H9 (cell line): Measurements from ENCODE around the gene EXOC3L4. TPM values are rescaled to one million over a fixed set of nuclear protein-coding genes. Genes with fewer than 3 reads are reported as not detected.
A peak's percentile ranks its signal among the peaks of the same experiment; 100 is the strongest.
"Not testable (repeated sequence)": the region's sequence is repeated elsewhere in the genome, so short reads cannot be mapped to it uniquely, and the experiment has no call there.

Experiments
- DNase-seq: peaks from one replicate; pipeline ENCODE4 v3.0.0-alpha.2; 2017
- H2AFZ ChIP-seq: one replicate; pipeline ENCODE4 v1.6.1; 2013; ENCODE audit warnings: mild to moderate bottlenecking, low read length, control low read depth, moderate library complexity
- H2AK5ac ChIP-seq: 2 replicates; pipeline ENCODE4 v1.6.1; 2013; ENCODE audit warnings: low read length, control low read depth, mixed read lengths; ENCODE audit not compliant: insufficient read length
- H2BK120ac ChIP-seq: one replicate; pipeline ENCODE4 v1.6.1; 2013; ENCODE audit warnings: low read depth, mild to moderate bottlenecking, low read length, control low read depth, inconsistent platforms; ENCODE audit not compliant: poor library complexity, severe bottlenecking
- H2BK12ac ChIP-seq: 2 replicates; pipeline ENCODE4 v1.6.1; 2013; ENCODE audit warnings: low read length, control low read depth, mixed read lengths, low read depth; ENCODE audit not compliant: insufficient read length
- H2BK15ac ChIP-seq: 2 replicates; pipeline ENCODE4 v1.6.1; 2013; ENCODE audit warnings: low read depth, low read length, control low read depth
- H2BK20ac ChIP-seq: one replicate; pipeline ENCODE4 v1.6.1; 2013; ENCODE audit warnings: low read depth, mild to moderate bottlenecking, low read length, control low read depth, inconsistent platforms; ENCODE audit not compliant: poor library complexity, severe bottlenecking
- H2BK5ac ChIP-seq: 2 replicates; pipeline ENCODE4 v1.6.1; 2013; ENCODE audit warnings: low read length, control low read depth, mixed read lengths; ENCODE audit not compliant: insufficient read length
- H3K14ac ChIP-seq: 2 replicates; pipeline ENCODE4 v1.6.1; 2013; ENCODE audit warnings: low read length, control low read depth; ENCODE audit not compliant: insufficient read depth
- H3K18ac ChIP-seq: 2 replicates; pipeline ENCODE4 v1.6.1; 2013; ENCODE audit warnings: low read depth, mild to moderate bottlenecking, mixed read lengths, low read length, control low read depth; ENCODE audit not compliant: insufficient read length
- H3K23ac ChIP-seq: 2 replicates; pipeline ENCODE4 v1.6.1; 2013; ENCODE audit warnings: low read length, control low read depth, mixed read lengths, low read depth; ENCODE audit not compliant: insufficient read length
- H3K23me2 ChIP-seq: 2 replicates; pipeline ENCODE4 v1.6.1; 2013; ENCODE audit warnings: low read depth, mild to moderate bottlenecking, mixed read lengths, low read length, control low read depth; ENCODE audit not compliant: insufficient read length, poor library complexity, severe bottlenecking
- H3K27ac ChIP-seq: 2 replicates; pipeline ENCODE4 v1.5.1; 2013; ENCODE audit warnings: low read length, control low read depth, mixed read lengths, low read depth; ENCODE audit not compliant: insufficient read length
- H3K27me3 ChIP-seq: 2 replicates; pipeline ENCODE4 v1.6.1; 2013; ENCODE audit warnings: low read length, control low read depth, inconsistent platforms; ENCODE audit not compliant: insufficient read depth
- H3K4ac ChIP-seq: 2 replicates; pipeline ENCODE4 v1.6.1; 2013; ENCODE audit warnings: low read depth, mild to moderate bottlenecking, control low read depth, inconsistent platforms, low read length, moderate library complexity
- H3K4me1 ChIP-seq: 2 replicates; pipeline ENCODE4 v1.6.1; 2013; ENCODE audit warnings: low read length, control low read depth, inconsistent platforms; ENCODE audit not compliant: insufficient read depth
- H3K4me2 ChIP-seq: 2 replicates; pipeline ENCODE4 v1.6.1; 2013; ENCODE audit warnings: low read length, control low read depth, mixed read lengths; ENCODE audit not compliant: insufficient read length, insufficient read depth
- H3K56ac ChIP-seq: 2 replicates; pipeline ENCODE4 v1.6.1; 2013; ENCODE audit warnings: low read depth, mild to moderate bottlenecking, mixed read lengths, low read length, control low read depth; ENCODE audit not compliant: insufficient read length
- H3K79me1 ChIP-seq: 2 replicates; pipeline ENCODE4 v1.6.1; 2013; ENCODE audit warnings: low read depth, mild to moderate bottlenecking, moderate library complexity, low read length, control low read depth, inconsistent platforms; ENCODE audit not compliant: insufficient read depth, poor library complexity, severe bottlenecking
- H3K79me2 ChIP-seq: 2 replicates; pipeline ENCODE4 v1.6.1; 2013; ENCODE audit warnings: low read length, control low read depth, inconsistent platforms; ENCODE audit not compliant: insufficient read depth
- H3K9ac ChIP-seq: 2 replicates; pipeline ENCODE4 v1.6.1; 2013; ENCODE audit warnings: low read length, control low read depth, mixed read lengths; ENCODE audit not compliant: insufficient read length; ENCODE audit errors: extremely low read depth
- H3K9me3 ChIP-seq: one replicate; pipeline ENCODE4 v1.6.1; 2013; ENCODE audit warnings: low read depth, low read length, inconsistent platforms; ENCODE audit not compliant: control insufficient read depth
- H3T11ph ChIP-seq: one replicate; pipeline ENCODE4 v1.6.1; 2013; ENCODE audit warnings: mild to moderate bottlenecking, low read length, control low read depth, inconsistent platforms
- H4K20me1 ChIP-seq: one replicate; pipeline ENCODE4 v1.6.1; 2013; ENCODE audit not compliant: control insufficient read depth, insufficient read length, insufficient read depth
- H4K5ac ChIP-seq: 2 replicates; pipeline ENCODE4 v1.6.1; 2013; ENCODE audit warnings: low read depth, mild to moderate bottlenecking, mixed read lengths, low read length, control low read depth; ENCODE audit not compliant: insufficient read length
- H4K8ac ChIP-seq: replicated peaks from 2 replicates; pipeline ENCODE4 v1.6.1; 2013; ENCODE audit warnings: low read length, control low read depth, mixed read lengths, low read depth; ENCODE audit not compliant: insufficient read length
- H4K91ac ChIP-seq: 2 replicates; pipeline ENCODE4 v1.6.1; 2013; ENCODE audit warnings: low read depth, mild to moderate bottlenecking, moderate library complexity, mixed read lengths, low read length, control low read depth; ENCODE audit not compliant: insufficient read length
- H3K27ac Mint-ChIP-seq, 3 experiments: 2 replicates in 2 of 3; 3 replicates in 1 of 3; pipeline ENCODE4 v1.8.0; 2020 to 2021; ENCODE audit warnings: mixed read lengths in 3 of 3, mild to moderate bottlenecking in 1 of 3, moderate library complexity in 1 of 3
- H3K27me3 Mint-ChIP-seq: 2 replicates; pipeline ENCODE4 v1.8.0; 2021; ENCODE audit warnings: low read depth, mild to moderate bottlenecking, moderate library complexity, mixed read lengths
- H3K36me3 Mint-ChIP-seq, 3 experiments: 2 replicates in 2 of 3; 3 replicates in 1 of 3; pipeline ENCODE4 v1.8.0; 2020 to 2021; ENCODE audit warnings: low read depth in 3 of 3, mixed read lengths in 3 of 3; ENCODE audit not compliant: insufficient read depth in 1 of 3
- H3K4me1 Mint-ChIP-seq, 2 experiments: 2 replicates each; pipeline ENCODE4 v1.8.0; 2020; ENCODE audit warnings: mixed read lengths in 2 of 2
- H3K4me3 Mint-ChIP-seq, 2 experiments: 2 replicates in 1 of 2; 3 replicates in 1 of 2; pipeline ENCODE4 v1.8.0; 2020 to 2021; ENCODE audit warnings: mild to moderate bottlenecking in 2 of 2, mixed read lengths in 2 of 2, moderate library complexity in 1 of 2
- H3K9me3 Mint-ChIP-seq, 2 experiments: 2 replicates in 1 of 2; 3 replicates in 1 of 2; pipeline ENCODE4 v1.8.0; 2020; ENCODE audit warnings: mild to moderate bottlenecking in 2 of 2, mixed read lengths in 2 of 2, moderate library complexity in 1 of 2
- CTCF ChIP-seq: fragments of 200-600 bp; sonication (generic); conservative IDR thresholded peaks from 3 replicates; pipeline ENCODE4 v1.8.0; 2021; ENCODE audit warnings: antibody characterized with exemption, mild to moderate bottlenecking
- WGBS: extraction: QIAGEN DNeasy Blood & Tissue Kit; methylation state at CpG from one replicate; pipeline ENCODE4 v1.1.7; 2013; ENCODE audit warnings: missing lambda C conversion rate, low lambda C conversion rate, mixed read lengths; ENCODE audit not compliant: insufficient read length; ENCODE audit errors: extremely low coverage; 5-methylcytosine and 5-hydroxymethylcytosine counted together
- total RNA-seq: library from RNA; stranded (reverse); gene quantifications from 2 replicates; pipeline ENCODE4 v1.2.1, GENCODE V29; 2021

EXOC3L4 gene
- total RNA-seq, 1 experiment from 2014 or later = 0.42 TPM

- no peak for TF ChIP-seq CTCF
- Mint-ChIP-seq H3K9me3 (no peaks in the 10 kb centered on the region), H3K27ac (peak overlapping the region in 1 of 3 experiments; percentile 18; a peak in 3 of 7 replicates), H3K27me3 (no peaks in the 10 kb centered on the region), H3K4me1 (peaks cover 13 to 20% of the 10 kb centered on the region in 2 experiments), H3K4me3 (no peak overlapping the region), H3K36me3 (peaks cover 6 to 25% (median 15%) of the 10 kb centered on the region in 3 experiments; a peak in 5 of 7 replicates)
- WGBS = no CpG with 5 or more reads among the region's 15 CpGs
- Histone ChIP-seq H4K91ac (no peak overlapping the region), H3K56ac (no peak overlapping the region), H2BK5ac (no peak overlapping the region), H2BK120ac (no peak overlapping the region), H4K20me1 (no peaks in the 10 kb centered on the region), H3K79me2 (peaks cover 21% of the 10 kb centered on the region; the same call in 1 of the 2 replicates), H3K9ac (no peak overlapping the region), H2BK12ac (no peak overlapping the region), H3T11ph (no peak overlapping the region), H4K5ac (no peak overlapping the region), H2AK5ac (no peak overlapping the region), H2AFZ (no peak overlapping the region), H3K79me1 (peaks cover 7% of the 10 kb centered on the region), H3K27ac (no peak overlapping the region), H3K23me2 (no peaks in the 10 kb centered on the region), H3K4ac (no peak overlapping the region), H3K14ac (no peak overlapping the region), H2BK15ac (no peak overlapping the region), H3K4me2 (no peak overlapping the region), H2BK20ac (no peak overlapping the region), H3K23ac (no peak overlapping the region), H3K18ac (no peak overlapping the region), H3K9me3 (no peaks in the 10 kb centered on the region), H4K8ac (no peak overlapping the region), H3K27me3 (no peaks in the 10 kb centered on the region), H3K4me1 (peaks cover 2% of the 10 kb centered on the region; the same call in 1 of the 2 replicates)
- no peak for DNase-seq
Measured at GRCh38 chr14:103045371-103045869, 49.1 kb upstream of the EXOC3L4 start.

- not testable (repeated sequence) for H3K18ac ChIP-seq, H3K9me3 ChIP-seq, H3K9ac ChIP-seq, H2AFZ ChIP-seq, H4K5ac ChIP-seq, H4K20me1 ChIP-seq, H4K91ac ChIP-seq, H3K27me3 Mint-ChIP-seq, H2BK120ac ChIP-seq, H3K4me2 ChIP-seq, H4K8ac ChIP-seq, H2BK12ac ChIP-seq, H3K4ac ChIP-seq, H3K4me1 ChIP-seq, H3K4me3 Mint-ChIP-seq, H3K23ac ChIP-seq, H2AK5ac ChIP-seq, H3K56ac ChIP-seq, H2BK5ac ChIP-seq, H3K27ac ChIP-seq, H3K14ac ChIP-seq, H3K27me3 ChIP-seq, H2BK20ac ChIP-seq, DNase-seq, H2BK15ac ChIP-seq, H3K23me2 ChIP-seq, H3T11ph ChIP-seq, H3K9me3 Mint-ChIP-seq
- Histone ChIP-seq H3K79me2 (peaks cover 22% of the 10 kb centered on the region; the same call in 1 of the 2 replicates), H3K79me1 (peaks cover 14% of the 10 kb centered on the region)
- Mint-ChIP-seq H3K36me3 (peaks cover 1 to 17% (median 9%) of the 10 kb centered on the region in 3 experiments; a peak in 5 of 7 replicates), H3K27ac (peak overlapping the region in 1 of 3 experiments; percentile 12; a peak in 1 of 7 replicates), H3K4me1 (peaks cover 13 to 17% of the 10 kb centered on the region in 2 experiments)
- no CpG with 5 or more reads among the region's 8 CpGs for WGBS
Measured at GRCh38 chr14:103047453-103047852, 47.1 kb upstream of the EXOC3L4 start.
